DOHH2 (cell line): Measurements from ENCODE around the gene DYNC2H1.

ENCODE experiments used
- CTCF ChIP-seq: fragments of 200-600 bp; sonication (generic); IDR thresholded peaks from one replicate; pipeline ENCODE4 v1.5.1; 2014; ENCODE audit warnings: antibody characterized with exemption, mild to moderate bottlenecking, low read depth, low read length; ENCODE audit not compliant: poor library complexity, severe bottlenecking
- EZH2phosphoT487 ChIP-seq: fragments of 200-600 bp; sonication (generic); IDR thresholded peaks from 2 replicates; pipeline ENCODE4 v1.6.1; 2017; ENCODE audit warnings: borderline replicate concordance, mild to moderate bottlenecking, antibody characterized with exemption, low read length, moderate library complexity, mixed read lengths

- TF ChIP-seq CTCF (no peak), EZH2phosphoT487 (no peak)
Observed at GRCh38 chr11:103338621-103339484, 229.6 kb downstream of the DYNC2H1 start.
